Cortex of kidney (tissue), 1 donor: Measurements from ENCODE around the gene FOXL1.
"Not testable (repeated sequence)": the region's sequence is repeated elsewhere in the genome, so short reads cannot be mapped to it uniquely, and the experiment has no call there.

Experiments
- DNase-seq: peaks from one replicate; lab custom pipeline; 2025; lab: John Stamatoyannopoulos, UW

FOXL1 gene

GRCh38 chr16:86580791-86581170, 2.4 kb downstream of the FOXL1 start:
- DNase-seq, result no peak

DNA sequence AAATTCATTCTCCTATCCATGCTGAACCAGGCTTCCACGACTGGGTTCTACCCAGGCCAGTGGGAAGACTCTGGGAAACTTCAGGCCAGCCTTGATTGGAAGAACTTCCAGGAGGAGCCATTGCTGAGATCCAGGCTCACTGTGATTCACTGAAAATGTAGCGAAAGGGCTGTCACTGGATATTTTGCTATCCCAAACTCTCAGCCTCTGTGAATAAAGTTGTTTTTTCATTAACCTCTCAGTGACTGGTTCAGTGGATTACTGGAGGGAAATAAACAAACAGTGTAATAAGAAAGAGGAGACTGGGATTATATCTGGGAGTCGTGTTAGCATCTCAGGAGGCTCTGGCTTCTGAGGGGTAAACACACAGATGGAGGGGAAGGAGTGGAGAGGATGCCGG, 3.1 kb downstream of the FOXL1 start:
- no peak for DNase-seq

- DNase-seq, result no peak
These were observed 5.8 kb downstream of the FOXL1 start for GRCh38 chr16:86584071-86584685.

- no peak for DNase-seq
These were observed 6.7 kb downstream of the FOXL1 start for GRCh38 chr16:86584726-86585721.

GRCh38 chr16:86585821-86586611, 7.7 kb downstream of the FOXL1 start:
- DNase-seq, result no peak

- DNase-seq, result no peak
These were observed 9.1 kb downstream of the FOXL1 start for GRCh38 chr16:86587487-86587886.

DNA sequence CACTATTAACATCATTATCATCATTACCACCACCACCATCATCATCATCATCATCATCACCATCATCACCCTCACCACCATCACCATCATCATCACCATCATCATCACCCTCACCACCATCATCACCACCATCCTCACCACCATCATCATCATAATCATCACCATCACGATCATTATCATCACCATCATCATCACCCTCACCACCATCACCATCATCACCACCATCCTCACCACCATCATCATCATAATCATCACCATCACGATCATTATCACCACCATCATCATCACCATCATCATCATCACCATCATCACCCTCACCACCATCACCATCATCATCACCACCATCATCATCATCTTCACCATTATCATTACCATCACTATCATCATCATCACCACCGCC, 9.6 kb downstream of the FOXL1 start:
- DNase-seq, result not testable (repeated sequence)

DNA sequence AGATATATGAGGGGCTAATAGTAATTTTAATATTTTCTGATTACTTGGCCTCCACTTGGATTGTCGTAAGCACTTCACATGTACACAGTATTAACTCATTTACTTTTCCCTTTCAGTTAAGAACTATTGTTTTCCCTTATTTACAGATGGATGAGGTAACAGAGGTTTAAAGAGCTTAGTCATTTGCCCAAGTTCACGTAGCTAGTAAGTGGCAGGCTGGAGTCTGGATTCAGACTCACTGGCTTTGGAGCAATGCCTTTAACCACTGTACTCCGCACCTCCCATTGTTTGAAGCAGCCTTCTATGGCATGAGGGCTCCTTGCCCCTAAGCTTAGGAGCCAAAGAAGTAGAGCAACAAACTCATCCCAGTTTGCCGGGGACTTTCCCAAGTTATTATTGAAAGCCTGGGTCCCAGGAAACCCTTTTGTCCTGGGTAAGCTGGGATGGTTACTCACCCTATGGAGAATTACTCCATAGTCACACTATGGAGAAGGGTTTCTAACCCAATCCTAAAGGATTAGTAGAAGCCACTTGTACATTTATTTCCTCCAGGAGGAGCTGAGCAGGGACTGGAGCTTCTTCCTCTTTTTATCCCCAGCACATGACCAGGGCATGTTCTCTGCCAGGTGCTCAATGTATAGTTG, 12.3 kb downstream of the FOXL1 start:
- DNase-seq, result no peak

GRCh38 chr16:86591270-86591669, 12.9 kb downstream of the FOXL1 start:
- no peak for DNase-seq

GRCh38 chr16:86593913-86594620, 15.7 kb downstream of the FOXL1 start:
- no peak for DNase-seq

GRCh38 chr16:86594721-86595120, 16.4 kb downstream of the FOXL1 start:
- DNase-seq, result no peak

- DNase-seq, result no peak
These were observed 17.7 kb downstream of the FOXL1 start for GRCh38 chr16:86595983-86596605.

GRCh38 chr16:86597126-86597879, 19.0 kb downstream of the FOXL1 start:
- DNase-seq, result no peak

GRCh38 chr16:86597880-86598606, 19.7 kb downstream of the FOXL1 start:
- DNase-seq, result no peak

- DNase-seq, result no peak
These were observed 20.5 kb downstream of the FOXL1 start for GRCh38 chr16:86598607-86599565.

- no peak for DNase-seq
These were observed 23.0 kb downstream of the FOXL1 start for GRCh38 chr16:86601356-86601755.

DNA sequence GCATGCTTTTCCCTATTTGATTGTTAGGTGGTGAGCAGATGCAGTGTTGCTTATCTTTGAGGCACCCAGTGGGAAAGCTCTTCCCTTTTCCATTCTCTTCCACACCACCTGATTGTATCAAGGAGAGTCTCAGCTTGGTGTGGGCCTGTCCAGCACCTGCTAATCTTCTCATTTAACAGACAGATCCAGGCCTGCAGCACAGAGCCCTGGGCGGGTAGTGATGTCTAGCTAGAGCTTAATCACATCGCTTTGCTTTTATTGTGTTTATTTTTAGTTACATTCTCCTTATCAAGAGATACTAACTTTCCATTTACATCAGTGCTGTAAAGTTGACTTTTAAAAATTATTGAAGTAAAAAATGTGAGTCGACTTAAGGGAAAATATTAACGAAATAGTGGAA, 24.2 kb downstream of the FOXL1 start:
- no peak for DNase-seq
